Measurements from ENCODE around the gene ACAD11.

- TF ChIP-seq, protein P1, sequence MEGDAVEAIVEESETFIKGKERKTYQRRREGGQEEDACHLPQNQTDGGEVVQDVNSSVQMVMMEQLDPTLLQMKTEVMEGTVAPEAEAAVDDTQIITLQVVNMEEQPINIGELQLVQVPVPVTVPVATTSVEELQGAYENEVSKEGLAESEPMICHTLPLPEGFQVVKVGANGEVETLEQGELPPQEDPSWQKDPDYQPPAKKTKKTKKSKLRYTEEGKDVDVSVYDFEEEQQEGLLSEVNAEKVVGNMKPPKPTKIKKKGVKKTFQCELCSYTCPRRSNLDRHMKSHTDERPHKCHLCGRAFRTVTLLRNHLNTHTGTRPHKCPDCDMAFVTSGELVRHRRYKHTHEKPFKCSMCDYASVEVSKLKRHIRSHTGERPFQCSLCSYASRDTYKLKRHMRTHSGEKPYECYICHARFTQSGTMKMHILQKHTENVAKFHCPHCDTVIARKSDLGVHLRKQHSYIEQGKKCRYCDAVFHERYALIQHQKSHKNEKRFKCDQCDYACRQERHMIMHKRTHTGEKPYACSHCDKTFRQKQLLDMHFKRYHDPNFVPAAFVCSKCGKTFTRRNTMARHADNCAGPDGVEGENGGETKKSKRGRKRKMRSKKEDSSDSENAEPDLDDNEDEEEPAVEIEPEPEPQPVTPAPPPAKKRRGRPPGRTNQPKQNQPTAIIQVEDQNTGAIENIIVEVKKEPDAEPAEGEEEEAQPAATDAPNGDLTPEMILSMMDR (IDR thresholded peaks at IDR 0.05): no peak
- TF ChIP-seq EZH2phosphoT487 (IDR thresholded peaks at IDR 0.05): no peak
Measured at GRCh38 chr3:132606085-132606484, 53.5 kb downstream of the ACAD11 start.
